UCSD-AML1 (cell line): ENCODE results near the gene DGCR2.
"Not testable (repeated sequence)": the region's sequence is repeated elsewhere in the genome, so short reads cannot be mapped to it uniquely, and the experiment has no call there.

Experiments
- DNase-seq: peaks from one replicate; lab custom pipeline; 2025; ENCODE audit not compliant: unreplicated experiment; lab: John Stamatoyannopoulos, UW

DGCR2 gene

GRCh38 chr22:18988958-18989357, 133.3 kb downstream of the DGCR2 start:
- DNase-seq: no peak

GRCh38 chr22:18987765-18988164, 134.4 kb downstream of the DGCR2 start:
- no peak for DNase-seq

- not testable (repeated sequence) for DNase-seq
Observed at GRCh38 chr22:18987114-18987513, 135.1 kb downstream of the DGCR2 start.
